HepG2 (cell line): ENCODE measurements around the gene HDHD3. TPM values are rescaled to one million over a fixed set of nuclear protein-coding genes. Genes with fewer than 3 reads are reported as not detected.
"Not testable (repeated sequence)": the region's sequence is repeated elsewhere in the genome, so short reads cannot be mapped to it uniquely, and the experiment has no call there.

Source experiments
- ATAC-seq: fragments of 200-7000 bp; cut with Tn5 transposase; 3 replicates; pipeline ENCODE4 v1.9.1; 2020; ENCODE audit warnings: mild to moderate bottlenecking, moderate library complexity
- BruUV-seq: library from RNA; stranded (reverse); fragments of 400-500 nt; replicated peaks from 2 replicates; lab custom pipeline; 2021; lab: Mats Ljungman, UMichigan
- CTCF ChIA-PET: fragments of 300-600 bp; formaldehyde crosslinking; extraction: SDS; loops from one replicate; lab custom pipeline; 2021; ENCODE audit warnings: low total read pairs, inconsistent platforms, low intra/inter-chr PET ratio; lab: Yijun Ruan, JAX
- POLR2A ChIA-PET: fragments of 350-600 bp; sonication (Branson Sonifier 250); formaldehyde crosslinking; loops from one replicate; lab custom pipeline; 2020; ENCODE audit warnings: antibody characterized with exemption, inconsistent platforms; lab: Yijun Ruan, JAX
- DNase-seq: peaks from one replicate; pipeline ENCODE4 v3.0.0-alpha.2; 2015; ENCODE audit warnings: low spot score
- FAIRE-seq: peaks from 3 replicates; lab custom pipeline; 2011; peaks lifted over from hg19 to GRCh38; lab: Jason Lieb, UNC
- H2AFZ ChIP-seq: one replicate; pipeline ENCODE4 v1.6.1; 2011; ENCODE audit warnings: low read length, inconsistent platforms
- H3K27ac ChIP-seq: fragments of 300-600 bp; 3 replicates; pipeline ENCODE4 v1.8.0; 2011; ENCODE audit warnings: mixed run types, mild to moderate bottlenecking, mixed read lengths, low read length, inconsistent platforms; ENCODE audit not compliant: insufficient read depth; ENCODE audit errors: extremely low read length
- H3K27me3 ChIP-seq, 2 experiments: fragments of 200-600 bp in 1 of 2; 2 replicates in 1 of 2; 3 replicates in 1 of 2; pipeline versions ENCODE4 v1.6.0 to v1.8.0; 2011; ENCODE audit warnings: low read length in 2 of 2, mild to moderate bottlenecking in 2 of 2, moderate library complexity in 2 of 2, inconsistent platforms in 1 of 2; ENCODE audit not compliant: insufficient read depth in 2 of 2, control insufficient read depth in 1 of 2
- H3K36me3 ChIP-seq, 2 experiments: fragments of 200-600 bp in 1 of 2; replicated peaks in 1 of 2; 2 replicates in 1 of 2; 3 replicates in 1 of 2; pipeline versions ENCODE4 v1.5.1 to v1.8.0; 2011; ENCODE audit warnings: low read length in 2 of 2, inconsistent platforms in 1 of 2; ENCODE audit not compliant: insufficient read depth in 2 of 2, control insufficient read depth in 1 of 2
- H3K4me1 ChIP-seq: 2 replicates; pipeline ENCODE4 v1.5.1; 2012; ENCODE audit warnings: low read length, inconsistent platforms; ENCODE audit not compliant: insufficient read depth
- H3K4me2 ChIP-seq: 2 replicates; pipeline ENCODE4 v1.6.0; 2011; ENCODE audit warnings: low read depth, low read length, inconsistent platforms
- H3K4me3 ChIP-seq, 3 experiments: fragments of 200-600 bp in 1 of 3; sonication (generic), shearing (Covaris generic) in 1 of 3; replicated peaks in 1 of 3; 2 replicates each; pipeline ENCODE4 v1.5.1; 2011 to 2016; ENCODE audit warnings: low read length in 3 of 3, inconsistent platforms in 2 of 3, low read depth in 2 of 3, mild to moderate bottlenecking in 2 of 3, control low read depth in 1 of 3, mixed read lengths in 1 of 3; ENCODE audit not compliant: insufficient read depth in 1 of 3
- H3K79me2 ChIP-seq: one replicate; pipeline ENCODE4 v1.6.1; 2011; ENCODE audit warnings: low read length, inconsistent platforms; ENCODE audit not compliant: insufficient read depth
- H3K9ac ChIP-seq: 2 replicates; pipeline ENCODE4 v1.6.0; 2011; ENCODE audit warnings: mild to moderate bottlenecking, low read depth, low read length, inconsistent platforms; ENCODE audit not compliant: insufficient read depth
- H3K9me3 ChIP-seq: 2 replicates; pipeline ENCODE4 v1.5.1; 2012; ENCODE audit warnings: mild to moderate bottlenecking, low read length
- H4K20me1 ChIP-seq: 2 replicates; pipeline ENCODE4 v1.6.0; 2011; ENCODE audit warnings: inconsistent platforms, mild to moderate bottlenecking, low read length, moderate library complexity; ENCODE audit not compliant: insufficient read depth
- ARID4A ChIP-seq: sonication (generic); formaldehyde crosslinking; IDR thresholded peaks from 2 replicates; pipeline ENCODE4 v1.5.0; 2020; ENCODE audit warnings: mild to moderate bottlenecking, missing genetic modification reagents, borderline replicate concordance
- ARID5B ChIP-seq: IDR thresholded peaks from 2 replicates; pipeline ENCODE4 v1.4.0; 2020; ENCODE audit warnings: mild to moderate bottlenecking, missing genetic modification reagents
- ARNTL ChIP-seq: sonication (generic); formaldehyde crosslinking; IDR thresholded peaks from 2 replicates; pipeline ENCODE4 v1.4.0; 2020; ENCODE audit warnings: mild to moderate bottlenecking, missing genetic modification reagents
- CREM ChIP-seq, 2 experiments: sonication (generic) in 1 of 2; formaldehyde crosslinking in 1 of 2; IDR thresholded peaks; 2 replicates each; pipeline versions ENCODE4 v1.4.0 to v1.6.1; 2016 to 2020; ENCODE audit warnings: antibody characterized with exemption in 1 of 2, mild to moderate bottlenecking in 1 of 2, missing genetic modification reagents in 1 of 2
- HDAC2 ChIP-seq: sonication (generic); formaldehyde crosslinking; IDR thresholded peaks from 2 replicates; pipeline ENCODE4 v1.4.0; 2020; ENCODE audit warnings: missing genetic modification reagents
- HNF4A ChIP-seq: sonication (generic); formaldehyde crosslinking; IDR thresholded peaks from 2 replicates; pipeline ENCODE4 v1.4.0; 2020; ENCODE audit warnings: missing genetic modification reagents
- MXD4 ChIP-seq: IDR thresholded peaks from 2 replicates; pipeline ENCODE4 v1.6.1; 2016; ENCODE audit warnings: mild to moderate bottlenecking, missing biosample characterization, missing genetic modification reagents
- ZNF687 ChIP-seq: sonication (generic); formaldehyde crosslinking; IDR thresholded peaks from 2 replicates; pipeline ENCODE4 v1.5.1; 2020; ENCODE audit warnings: mild to moderate bottlenecking, missing genetic modification reagents, moderate library complexity
- WGBS: methylation state at CpG from one replicate; pipeline ENCODE4 v1.1.6; 2017; ENCODE audit warnings: low lambda C conversion rate; 5-methylcytosine and 5-hydroxymethylcytosine counted together
- in situ Hi-C: cut with HindIII; loops from 2 replicates; pipeline ENCODE4 v1.10.0; 2017; ENCODE audit warnings: low pct_unique_long_range_greater_than_20kb; ENCODE audit not compliant: extremely low pct_ligation_motif_present
- intact Hi-C: fragments of 100-400 bp; cut with micrococcal nuclease; formaldehyde crosslinking; loops from one replicate; pipeline ENCODE4 v1.10.0; 2022; ENCODE audit not compliant: unreplicated experiment
- polyA plus RNA-seq, 8 experiments: library from polyadenylated mRNA; depleted of rRNA in 3 of 8; stranded (reverse) in 7 of 8; unstranded in 1 of 8; fragments of >200 nt; fragmentation: Illumina TruSeq in 4 of 8; extraction: Trizol in 4 of 8; gene quantifications; 2 replicates each; pipeline versions ENCODE4 v1.2.1 to v1.2.3, GENCODE V29; 2011 to 2016; ENCODE audit warnings: low read depth in 4 of 8, missing spikeins in 1 of 8, mixed read lengths in 1 of 8; ENCODE audit not compliant: insufficient read depth in 1 of 8
- total RNA-seq, 5 experiments: library from RNA; depleted of rRNA; stranded (reverse); fragments of >200 nt; fragmentation: Illumina TruSeq; extraction: Trizol; gene quantifications; 2 replicates each; pipeline ENCODE4 v1.2.3, GENCODE V29; 2016; ENCODE audit warnings: low read depth in 1 of 5

HDHD3 gene
- total and polyA plus RNA-seq, 2 of the 13 experiments (the other 11 are each of a cell fraction or from before 2014, with no cell fraction given) = 23.1 to 38.5 TPM

- H3K27me3 ChIP-seq; CTCF ChIA-PET; ATAC-seq; intact Hi-C loops; H4K20me1 ChIP-seq; H3K9me3 ChIP-seq; H3K36me3 ChIP-seq; DNase-seq; in situ Hi-C loops; BruUV-seq; FAIRE-seq; H2AFZ ChIP-seq; TF ChIP-seq CREM (CRISPR knock-in tag; IDR thresholded peaks at IDR 0.05): not testable (repeated sequence)
- Histone ChIP-seq H3K4me2 (peak overlapping the region; percentile 91), H3K79me2 (peaks cover 15% of the 10 kb centered on the region), H3K27ac (peak overlapping the region; percentile 83), H3K4me1 (peaks cover 86% of the 10 kb centered on the region), H3K9ac (peak overlapping the region; percentile 39), H3K4me3 (peak overlapping the region in 2 of 3 experiments; percentile 33 to 41; a peak in 4 of 6 replicates)
- 19% methylated on average over 24 of the region's 24 CpGs for WGBS
- POLR2A ChIA-PET = interaction anchor here (0.9 to 1.3 kb wide), 3 partner anchors 9 to 19 kb away, joined by 3 to 4 read pairs (median 4); no protein-coding TSS in a partner anchor
- 0 out of 2 replicates have a peak, but pooled peaks have one; percentile 30 for TF ChIP-seq HDAC2 (CRISPR knock-in tag)
- TF ChIP-seq ARNTL (CRISPR knock-in tag) = 0 out of 2 replicates have a peak, but pooled peaks have one; percentile 36
- 0 out of 2 replicates have a peak, but pooled peaks have one; percentile 38 for TF ChIP-seq MXD4
- TF ChIP-seq ARID5B (CRISPR knock-in tag) = peak; percentile 45; the same call in 1 of the 2 replicates
- peak; percentile 21; the same call in 1 of the 2 replicates for TF ChIP-seq CREM (IDR thresholded peaks at IDR 0.05)
- TF ChIP-seq ARID4A = peak; percentile 17; the same call in 1 of the 2 replicates
- TF ChIP-seq HNF4A = peak; percentile 6; the same call in 1 of the 2 replicates
- TF ChIP-seq ZNF687 (CRISPR knock-in tag) = peak; percentile 77
Observed at GRCh38 chr9:113379094-113379828, 2.5 kb upstream of the HDHD3 start.
